Vagina (tissue), 2 donors: ENCODE measurements around the gene HECTD2.
A peak's percentile ranks its signal among the peaks of the same experiment; 100 is the strongest.

Experiments used
- CTCF ChIP-seq, 3 experiments: fragments of 450-650 bp in 2 of 3; fragments of 200-600 bp in 1 of 3; sonication (generic) in 1 of 3; IDR thresholded peaks; one replicate each; pipeline ENCODE4 v1.5.1; 2017 to 2019; ENCODE audit warnings: antibody characterized with exemption in 3 of 3, mild to moderate bottlenecking in 2 of 3, moderate library complexity in 2 of 3
- POLR2AphosphoS5 ChIP-seq, 2 donors: sonication (generic); formaldehyde crosslinking; IDR thresholded peaks; one replicate each; pipeline ENCODE4 v1.9.0; 2017; ENCODE audit warnings: antibody characterized with exemption in 2 of 2, mild to moderate bottlenecking in 2 of 2, low read depth in 1 of 2; ENCODE audit not compliant: insufficient read depth in 1 of 2

DNA sequence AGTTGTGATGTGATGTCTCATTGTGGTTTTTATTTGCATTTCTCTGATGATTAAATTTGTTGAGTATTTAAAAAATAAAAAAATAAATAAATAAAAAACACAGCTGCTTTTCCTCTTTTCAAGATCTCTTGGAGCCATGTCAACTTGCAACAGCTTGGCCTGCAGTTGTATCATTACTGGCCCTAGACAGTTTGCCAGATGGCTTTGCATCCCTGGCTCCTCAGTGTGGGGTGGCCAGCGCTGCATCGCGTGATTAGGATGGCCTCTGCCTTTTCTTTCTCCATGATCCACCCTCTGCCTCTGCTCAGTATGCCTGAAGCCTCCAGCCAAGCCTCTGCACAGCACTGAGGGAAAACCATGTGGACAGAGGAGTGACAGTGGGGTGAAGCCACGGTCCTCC, 126.0 kb downstream of the HECTD2 start:
- peak in 1 of 2 donors; percentile 29 for TF ChIP-seq POLR2AphosphoS5 (IDR thresholded peaks at IDR 0.05; ENCODE audit: insufficient read depth in 1 of 2, low read depth in 1 of 2)
- TF ChIP-seq CTCF (IDR thresholded peaks at IDR 0.05) = no peak
